AG09309 (cell line): ENCODE data around the gene MFNG.
A peak's percentile ranks its signal among the peaks of the same experiment; 100 is the strongest.
"Not testable (repeated sequence)": the region's sequence is repeated elsewhere in the genome, so short reads cannot be mapped to it uniquely, and the experiment has no call there.

Source experiments
- DNase-seq: peaks from one replicate; pipeline ENCODE4 v3.0.0-alpha.2; 2010; ENCODE audit warnings: low read depth
- H3K4me3 ChIP-seq: 2 replicates; pipeline ENCODE4 v1.5.1; 2011; ENCODE audit warnings: mild to moderate bottlenecking, low read depth, low read length, moderate library complexity; ENCODE audit not compliant: control insufficient read depth
- CTCF ChIP-seq: IDR thresholded peaks from 2 replicates; pipeline ENCODE4 v1.5.1; 2011; ENCODE audit warnings: mild to moderate bottlenecking, low read depth, low read length, inconsistent platforms; ENCODE audit not compliant: insufficient read depth, control insufficient read depth; ENCODE audit errors: missing control alignments

The MFNG gene

GRCh38 chr22:37474447-37475090 is 11.6 kb downstream of the MFNG start:
- H3K4me3 ChIP-seq = no peak overlapping the region
- TF ChIP-seq CTCF = no peak
- no peak for DNase-seq

GRCh38 chr22:37473437-37473946 is 12.7 kb downstream of the MFNG start:
- TF ChIP-seq CTCF = no peak
- H3K4me3 ChIP-seq = no peak overlapping the region
- DNase-seq = no peak

GRCh38 chr22:37472418-37473006 is 13.7 kb downstream of the MFNG start:
- TF ChIP-seq CTCF = peak; percentile 70
- DNase-seq = no peak
- H3K4me3 ChIP-seq = no peak overlapping the region

GRCh38 chr22:37471727-37472417 is 14.3 kb downstream of the MFNG start:
- no peak for DNase-seq
- no peak overlapping the region for H3K4me3 ChIP-seq
- no peak for TF ChIP-seq CTCF

- no peak for TF ChIP-seq CTCF
- DNase-seq = no peak
- no peak overlapping the region for H3K4me3 ChIP-seq
These were observed 16.1 kb downstream of the MFNG start for GRCh38 chr22:37470087-37470445.

- no peak overlapping the region for H3K4me3 ChIP-seq
- TF ChIP-seq CTCF = no peak
- no peak for DNase-seq
These were observed 16.6 kb downstream of the MFNG start for GRCh38 chr22:37469416-37470086.

GRCh38 chr22:37468201-37468695 is 17.9 kb downstream of the MFNG start:
- not testable (repeated sequence) for DNase-seq

More at GRCh38 chr22:37468201-37468695, 17.9 kb downstream of the MFNG start:
- H3K4me3 ChIP-seq = not testable (repeated sequence)
